Naive thymus-derived CD4-positive, alpha-beta T cell (primary cell): ENCODE measurements around the gene OR10H1. TPM values are rescaled to one million over a fixed set of nuclear protein-coding genes. Genes with fewer than 3 reads are reported as not detected.
"Not testable (repeated sequence)": the region's sequence is repeated elsewhere in the genome, so short reads cannot be mapped to it uniquely, and the experiment has no call there.

ENCODE experiments used
- ATAC-seq: fragments of 150-1000 bp; cut with Tn5 transposase; 2 replicates; pipeline ENCODE4 v1.10.0; 2021; ENCODE audit warnings: mild to moderate bottlenecking, moderate library complexity
- CTCF ChIA-PET: fragments of 350-600 bp; sonication (Branson Sonifier 250); formaldehyde crosslinking; loops from one replicate; lab custom pipeline; 2021; ENCODE audit warnings: antibody characterized with exemption; lab: Charles Lee
- POLR2A ChIA-PET: fragments of 350-600 bp; sonication (Branson Sonifier 250); formaldehyde crosslinking; loops from one replicate; lab custom pipeline; 2021; ENCODE audit warnings: antibody characterized with exemption, inconsistent platforms; lab: Charles Lee
- DNase-seq, 9 donors: peaks; one replicate each; pipeline versions ENCODE4 v3.0.0 to v3.0.0-alpha.2; 2020 to 2022; ENCODE audit warnings: mixed read lengths in 1 of 9
- H3K27ac ChIP-seq: one replicate; pipeline ENCODE4 v1.7.0; 2013; ENCODE audit warnings: mild to moderate bottlenecking, low read depth, low read length, moderate library complexity
- H3K27me3 ChIP-seq, 2 donors: one replicate each; pipeline ENCODE4 v1.7.0; 2013; ENCODE audit warnings: low read length in 2 of 2, mild to moderate bottlenecking in 2 of 2, moderate library complexity in 2 of 2; ENCODE audit not compliant: control insufficient read depth in 2 of 2, insufficient read depth in 2 of 2
- H3K36me3 ChIP-seq, 3 experiments: 1 replicate in 2 of 3; 2 replicates in 1 of 3; pipeline ENCODE4 v1.7.0; 2013; ENCODE audit warnings: low read length in 3 of 3, mild to moderate bottlenecking in 3 of 3, moderate library complexity in 1 of 3; ENCODE audit not compliant: insufficient read depth in 3 of 3, control insufficient read depth in 2 of 3
- H3K4me1 ChIP-seq, 2 donors: one replicate each; pipeline ENCODE4 v1.7.0; 2013; ENCODE audit warnings: low read length in 2 of 2, mild to moderate bottlenecking in 2 of 2, moderate library complexity in 1 of 2; ENCODE audit not compliant: control insufficient read depth in 2 of 2, insufficient read depth in 2 of 2
- H3K4me3 ChIP-seq: 2 replicates; pipeline ENCODE4 v1.7.0; 2013; ENCODE audit warnings: mild to moderate bottlenecking, low read length
- H3K9me3 ChIP-seq, 3 experiments: 1 replicate in 2 of 3; 2 replicates in 1 of 3; pipeline ENCODE4 v1.7.0; 2013; ENCODE audit warnings: low read length in 3 of 3; ENCODE audit not compliant: control insufficient read depth in 2 of 3
- H3K27ac Mint-ChIP-seq, 9 donors: one replicate each; pipeline ENCODE4 v1.8.0; 2020 to 2022; ENCODE audit warnings: mixed read lengths in 9 of 9, mild to moderate bottlenecking in 8 of 9, moderate library complexity in 5 of 9, inconsistent platforms in 2 of 9
- H3K27me3 Mint-ChIP-seq, 5 donors: one replicate each; pipeline ENCODE4 v1.8.0; 2021 to 2022; ENCODE audit warnings: mixed read lengths in 5 of 5, mild to moderate bottlenecking in 1 of 5
- H3K36me3 Mint-ChIP-seq, 5 donors: one replicate each; pipeline ENCODE4 v1.8.0; 2020 to 2022; ENCODE audit warnings: mixed read lengths in 5 of 5, mild to moderate bottlenecking in 3 of 5, inconsistent platforms in 1 of 5
- H3K4me1 Mint-ChIP-seq, 7 donors: one replicate each; pipeline ENCODE4 v1.8.0; 2020 to 2022; ENCODE audit warnings: mixed read lengths in 7 of 7, mild to moderate bottlenecking in 3 of 7, inconsistent platforms in 1 of 7
- H3K4me3 Mint-ChIP-seq, 10 donors: one replicate each; pipeline ENCODE4 v1.8.0; 2020 to 2022; ENCODE audit warnings: mild to moderate bottlenecking in 10 of 10, mixed read lengths in 10 of 10, moderate library complexity in 6 of 10, inconsistent platforms in 2 of 10
- H3K9me3 Mint-ChIP-seq, 11 donors: one replicate each; pipeline ENCODE4 v1.8.0; 2020 to 2022; ENCODE audit warnings: mixed read lengths in 11 of 11, mild to moderate bottlenecking in 4 of 11, inconsistent platforms in 1 of 11, moderate library complexity in 1 of 11
- intact Hi-C, 2 donors: fragments of 100-400 bp; cut with micrococcal nuclease; formaldehyde crosslinking; loops; one replicate each; pipeline ENCODE4 v1.15.1; 2023
- polyA plus RNA-seq, 2 donors: library from polyadenylated mRNA; unstranded; fragments of 300-500 nt; fragmentation: Illumina TruSeq; gene quantifications; one replicate each; pipeline ENCODE4 v1.2.3, GENCODE V29; 2021
- total RNA-seq, 6 experiments: library from RNA in 5 of 6; stranded (reverse) in 5 of 6; gene quantifications; 1 replicate in 5 of 6; 2 replicates in 1 of 6; pipeline ENCODE4 v1.2.3 and lab custom pipeline; 2021 to 2026

OR10H1 gene
- total and polyA plus RNA-seq, 7 experiments from 2014 or later, result 0.22 TPM; not detected in 6

DNA sequence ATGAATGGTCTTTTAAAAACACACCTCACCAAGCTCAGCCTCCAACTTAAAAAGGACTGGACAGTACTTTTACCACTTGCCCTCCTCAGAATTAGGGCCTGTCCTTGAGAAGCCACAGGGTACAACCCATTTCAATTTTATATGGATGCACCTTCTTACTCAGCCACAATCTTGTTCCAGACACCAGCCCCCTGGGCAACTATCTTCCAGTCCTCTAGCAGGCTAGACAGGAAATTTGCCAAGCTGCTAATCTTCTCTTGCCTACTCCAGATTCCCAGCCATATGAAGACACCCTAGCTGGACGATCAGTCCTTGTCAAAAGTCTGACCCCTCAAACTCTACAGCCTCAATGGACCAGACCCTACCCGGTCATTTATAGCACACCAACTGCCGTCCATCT is 18.8 kb upstream of the OR10H1 start:
- ATAC-seq, result not testable (repeated sequence)

DNA sequence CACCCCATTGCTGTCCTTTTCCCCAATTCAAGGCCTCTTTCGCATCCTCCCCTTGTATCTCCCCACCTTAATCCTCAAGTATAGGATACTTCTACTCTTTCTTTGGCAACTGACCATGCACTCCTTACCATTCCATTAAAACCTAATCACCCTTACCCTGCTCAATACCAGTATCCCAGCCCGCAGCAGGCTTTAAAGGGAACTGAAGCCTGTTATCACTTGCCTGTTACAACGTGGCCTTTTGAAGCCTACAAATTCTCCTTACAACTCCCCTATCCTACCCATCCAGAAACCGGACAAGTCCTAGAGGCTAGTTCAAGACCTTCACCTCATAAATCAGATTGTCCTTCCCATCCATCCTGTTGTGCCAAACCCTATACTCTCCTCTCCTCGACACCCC is 16.2 kb upstream of the OR10H1 start:
- POLR2A ChIA-PET, result interaction anchor here (0.9 kb wide), 1 partner anchor 12 kb away, joined by 3 read pairs; no protein-coding TSS in a partner anchor
- Mint-ChIP-seq H3K9me3 (peaks cover 0 to 1% (median 0%) of the 10 kb centered on the region in 11 donors), H3K36me3 (peaks cover 0 to 3% (median 0%) of the 10 kb centered on the region in 5 donors), H3K4me1 (peaks cover 0 to 30% (median 3%) of the 10 kb centered on the region in 7 donors), H3K27ac (no peak overlapping the region), H3K4me3 (no peak overlapping the region), H3K27me3 (peaks cover 0 to 14% (median 0%) of the 10 kb centered on the region in 5 donors)
- Histone ChIP-seq H3K4me3 (no peak overlapping the region), H3K36me3 (peaks cover 0 to 3% (median 0%) of the 10 kb centered on the region in 3 experiments), H3K27me3 (no peaks in the 10 kb centered on the region), H3K9me3 (no peaks in the 10 kb centered on the region), H3K4me1 (peaks cover 5 to 7% of the 10 kb centered on the region in 2 donors), H3K27ac (no peak overlapping the region)
- DNase-seq, result no peak
- no peak for ATAC-seq
- intact Hi-C loops, result loop anchor here in 1 of 2 donors (10.0 kb wide), 1 partner anchor 367 kb away; the partner anchor contains the start of gene RASAL3
- CTCF ChIA-PET, result no interaction called here

More for the DNA sequence above, 18.8 kb upstream of the OR10H1 start:
- H3K27ac ChIP-seq, H3K9me3 Mint-ChIP-seq, H3K9me3 ChIP-seq, H3K36me3 Mint-ChIP-seq, H3K27me3 ChIP-seq, H3K4me3 Mint-ChIP-seq, H3K27me3 Mint-ChIP-seq, H3K36me3 ChIP-seq, DNase-seq, H3K4me1 ChIP-seq, CTCF ChIA-PET, H3K27ac Mint-ChIP-seq, H3K4me3 ChIP-seq: not testable (repeated sequence)
- peaks cover 20 to 43% (median 21%) of the 10 kb centered on the region in 7 donors for H3K4me1 Mint-ChIP-seq
- intact Hi-C loops, result loop anchor here in 1 of 2 donors (10.0 kb wide), 1 partner anchor 369 kb away; the partner anchor contains the start of gene RASAL3
- POLR2A ChIA-PET, result interaction anchor here (1.3 kb wide), 1 partner anchor 9 kb away, joined by 4 read pairs; no protein-coding TSS in a partner anchor

DNA sequence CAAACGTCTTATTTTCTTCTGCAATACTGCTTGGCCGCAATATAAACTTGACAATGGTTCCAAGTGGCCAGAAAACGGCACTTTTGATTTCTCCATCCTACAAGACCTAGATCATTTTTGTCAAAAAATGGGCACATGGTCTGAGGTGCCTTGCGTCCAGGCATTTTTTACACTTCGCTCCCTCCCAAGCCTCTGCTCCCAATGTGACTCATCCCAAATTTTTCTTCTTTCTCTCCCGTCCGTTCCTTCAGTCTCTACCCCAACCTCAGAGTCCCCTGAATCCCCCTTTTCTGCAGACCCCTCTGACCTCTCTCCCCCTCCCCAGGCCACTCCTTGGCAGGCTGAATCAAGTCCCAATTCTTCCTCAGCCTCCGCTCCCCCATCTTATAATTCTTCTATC is 14.3 kb upstream of the OR10H1 start:
- Histone ChIP-seq H3K4me3 (no peak overlapping the region), H3K36me3 (no peaks in the 10 kb centered on the region), H3K9me3 (no peaks in the 10 kb centered on the region), H3K27me3 (no peaks in the 10 kb centered on the region), H3K27ac (no peak overlapping the region), H3K4me1 (no peaks in the 10 kb centered on the region)
- Mint-ChIP-seq H3K27me3 (peaks cover 0 to 14% (median 0%) of the 10 kb centered on the region in 5 donors), H3K27ac (peak overlapping the region in 2 of 9 donors; percentile 31 to 48), H3K4me3 (no peak overlapping the region), H3K36me3 (no peaks in the 10 kb centered on the region), H3K9me3 (peaks cover 0 to 1% (median 0%) of the 10 kb centered on the region in 11 donors), H3K4me1 (peaks cover 0 to 23% (median 0%) of the 10 kb centered on the region in 7 donors)
- intact Hi-C loops, result loop anchor here in 1 of 2 donors (10.0 kb wide), 1 partner anchor 365 kb away; the partner anchor contains the start of gene RASAL3
- DNase-seq (no peak), ATAC-seq (no peak)
- CTCF ChIA-PET, result no interaction called here
- POLR2A ChIA-PET, result no interaction called here

DNA sequence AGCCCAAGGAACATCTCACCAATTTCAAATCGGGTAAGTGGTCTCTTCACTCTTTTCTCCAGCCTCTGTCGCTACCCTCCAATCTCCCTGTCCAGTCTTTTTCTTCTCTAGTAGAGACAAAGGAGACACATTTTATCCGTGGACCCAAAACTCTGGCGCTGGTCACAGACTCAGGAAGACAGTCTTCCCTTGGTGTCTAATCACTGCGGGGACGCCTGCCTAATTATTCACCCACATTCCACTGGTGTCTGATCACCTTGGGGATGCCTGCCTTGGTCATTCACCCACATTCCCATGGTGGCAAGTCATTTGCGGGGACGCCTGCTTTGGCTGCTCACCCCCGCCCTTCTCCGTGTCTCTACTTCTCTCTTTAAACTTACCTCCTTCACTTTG is 13.8 kb upstream of the OR10H1 start:
- no peak overlapping the region for H3K4me3 ChIP-seq
- H3K9me3 ChIP-seq, result no peaks in the 10 kb centered on the region
- no peaks in the 10 kb centered on the region for H3K36me3 ChIP-seq
- ChIA-PET POLR2A (no interaction called here), CTCF (interaction anchor here (0.6 kb wide), 1 partner anchor 1473 kb away, joined by 3 read pairs; no protein-coding TSS in a partner anchor)
- intact Hi-C loops, result no loop called here
- no peaks in the 10 kb centered on the region for H3K4me1 ChIP-seq
- no peaks in the 10 kb centered on the region for H3K27me3 ChIP-seq
- Mint-ChIP-seq H3K4me3 (no peak overlapping the region), H3K4me1 (peaks cover 0 to 23% (median 0%) of the 10 kb centered on the region in 7 donors), H3K27ac (peak overlapping the region in 1 of 9 donors; percentile 31), H3K27me3 (peaks cover 0 to 14% (median 0%) of the 10 kb centered on the region in 5 donors), H3K36me3 (no peaks in the 10 kb centered on the region), H3K9me3 (peaks cover 0 to 1% (median 0%) of the 10 kb centered on the region in 11 donors)
- DNase-seq, result no peak
- ATAC-seq, result no peak
- H3K27ac ChIP-seq, result no peak overlapping the region

DNA sequence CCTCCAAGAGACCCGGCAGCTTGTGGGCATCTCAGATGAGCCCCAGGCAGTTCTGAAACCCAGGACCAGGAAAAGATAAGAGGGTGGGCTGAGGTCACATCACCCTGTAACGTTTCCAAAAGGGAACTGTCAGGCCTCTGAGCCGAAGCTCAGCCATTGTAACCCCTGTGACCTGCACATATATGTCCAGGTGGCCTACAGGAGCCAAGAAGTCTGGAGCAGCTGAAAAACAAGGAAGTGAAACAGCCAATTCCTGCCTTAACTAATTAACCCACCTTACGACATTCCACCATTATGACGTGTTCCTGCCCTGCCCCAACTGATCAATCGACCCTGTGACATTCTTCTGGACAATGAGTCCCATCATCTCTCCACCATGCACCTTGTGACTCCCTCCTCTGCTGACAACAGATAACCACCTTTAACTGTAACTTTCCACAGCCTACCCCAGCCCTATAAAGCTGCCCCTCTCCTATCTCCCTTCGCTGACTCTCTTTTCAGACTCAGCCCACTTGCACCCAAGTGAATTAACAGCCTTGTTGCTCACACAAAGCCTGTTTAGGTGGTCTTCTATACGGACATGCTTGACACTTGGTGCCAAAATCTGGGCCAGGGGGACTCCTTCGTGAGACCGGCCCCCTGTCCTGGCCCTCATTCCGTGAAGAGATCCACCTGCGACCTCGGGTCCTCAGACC is 13.3 kb upstream of the OR10H1 start:
- H3K36me3 Mint-ChIP-seq, H3K36me3 ChIP-seq, intact Hi-C loops, ATAC-seq, H3K9me3 Mint-ChIP-seq, H3K4me1 ChIP-seq, H3K27ac ChIP-seq, H3K27me3 ChIP-seq, DNase-seq, H3K4me3 Mint-ChIP-seq, H3K9me3 ChIP-seq, POLR2A ChIA-PET, H3K4me3 ChIP-seq: not testable (repeated sequence)
- Mint-ChIP-seq H3K4me1 (peaks cover 0 to 23% (median 0%) of the 10 kb centered on the region in 7 donors), H3K27me3 (peaks cover 0 to 17% (median 0%) of the 10 kb centered on the region in 5 donors), H3K27ac (peak overlapping the region in 1 of 9 donors; percentile 23)
- CTCF ChIA-PET, result interaction anchor here (0.6 kb wide), 1 partner anchor 1473 kb away, joined by 3 read pairs; no protein-coding TSS in a partner anchor

GRCh38 chr19:15828121-15828610 is 12.7 kb upstream of the OR10H1 start:
- DNase-seq, result no peak
- H3K36me3 ChIP-seq, result no peaks in the 10 kb centered on the region
- Mint-ChIP-seq H3K4me1 (peaks cover 0 to 23% (median 0%) of the 10 kb centered on the region in 7 donors), H3K9me3 (peaks cover 0 to 1% (median 0%) of the 10 kb centered on the region in 11 donors), H3K36me3 (no peaks in the 10 kb centered on the region), H3K27ac (no peak overlapping the region), H3K27me3 (peaks cover 0 to 17% (median 0%) of the 10 kb centered on the region in 5 donors), H3K4me3 (no peak overlapping the region)
- no peaks in the 10 kb centered on the region for H3K27me3 ChIP-seq
- ATAC-seq, result no peak
- no peaks in the 10 kb centered on the region for H3K9me3 ChIP-seq
- no peaks in the 10 kb centered on the region for H3K4me1 ChIP-seq
- H3K27ac ChIP-seq, result no peak overlapping the region
- intact Hi-C loops, result no loop called here
- CTCF ChIA-PET, result no interaction called here
- POLR2A ChIA-PET, result no interaction called here
- H3K4me3 ChIP-seq, result no peak overlapping the region
